ENCODE data around the gene SPESP1. TPM values are rescaled to one million over a fixed set of nuclear protein-coding genes. Genes with fewer than 3 reads are reported as not detected.

The SPESP1 gene
- total and polyA plus RNA-seq, 2 donors (not counting 1 experiment from before 2014, with no cell fraction given) = 4.6 to 6.4 TPM

GRCh38 chr15:68910816-68911215, 19.5 kb upstream of the SPESP1 start:
- Histone ChIP-seq H3K4me3 (replicated peaks in 1 of 4; ENCODE audit: control extremely low read depth in 1 of 4, insufficient read depth in 1 of 4, low read depth in 3 of 4, low read length in 4 of 4) (no peak overlapping the region), H3K79me2 (ENCODE audit: control insufficient read depth, insufficient read depth, low read length) (no peaks in the 10 kb centered on the region), H3K27ac (ENCODE audit: insufficient read depth, low read length) (no peak overlapping the region), H3K9me3 (ENCODE audit: control insufficient read depth, insufficient read depth, low read depth, low read length) (no peaks in the 10 kb centered on the region), H4K20me1 (ENCODE audit: control insufficient read depth, extremely low read depth, insufficient read depth, low read length) (no peaks in the 10 kb centered on the region), H3K9ac (ENCODE audit: insufficient read depth, low read length) (no peak overlapping the region), H3K4me2 (ENCODE audit: extremely low read depth, insufficient read depth, low read length) (no peak overlapping the region), H3K27me3 (ENCODE audit: control insufficient read depth, insufficient read depth, low read length) (no peaks in the 10 kb centered on the region), H3K36me3 (ENCODE audit: control insufficient read depth, insufficient read depth, low read length) (no peaks in the 10 kb centered on the region), H3K4me1 (ENCODE audit: control insufficient read depth, extremely low read depth, insufficient read depth, low read length) (no peaks in the 10 kb centered on the region), H2AFZ (ENCODE audit: low read length) (no peak overlapping the region)
- TF ChIP-seq, protein P1, sequence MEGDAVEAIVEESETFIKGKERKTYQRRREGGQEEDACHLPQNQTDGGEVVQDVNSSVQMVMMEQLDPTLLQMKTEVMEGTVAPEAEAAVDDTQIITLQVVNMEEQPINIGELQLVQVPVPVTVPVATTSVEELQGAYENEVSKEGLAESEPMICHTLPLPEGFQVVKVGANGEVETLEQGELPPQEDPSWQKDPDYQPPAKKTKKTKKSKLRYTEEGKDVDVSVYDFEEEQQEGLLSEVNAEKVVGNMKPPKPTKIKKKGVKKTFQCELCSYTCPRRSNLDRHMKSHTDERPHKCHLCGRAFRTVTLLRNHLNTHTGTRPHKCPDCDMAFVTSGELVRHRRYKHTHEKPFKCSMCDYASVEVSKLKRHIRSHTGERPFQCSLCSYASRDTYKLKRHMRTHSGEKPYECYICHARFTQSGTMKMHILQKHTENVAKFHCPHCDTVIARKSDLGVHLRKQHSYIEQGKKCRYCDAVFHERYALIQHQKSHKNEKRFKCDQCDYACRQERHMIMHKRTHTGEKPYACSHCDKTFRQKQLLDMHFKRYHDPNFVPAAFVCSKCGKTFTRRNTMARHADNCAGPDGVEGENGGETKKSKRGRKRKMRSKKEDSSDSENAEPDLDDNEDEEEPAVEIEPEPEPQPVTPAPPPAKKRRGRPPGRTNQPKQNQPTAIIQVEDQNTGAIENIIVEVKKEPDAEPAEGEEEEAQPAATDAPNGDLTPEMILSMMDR (conservative IDR thresholded peaks at IDR 0.05 in 1 of 2, IDR thresholded peaks at IDR 0.05 in 1 of 2; ENCODE audit: low read depth in 1 of 2, low read length in 2 of 2) = no peak
- no peak for TF ChIP-seq EZH2 (IDR thresholded peaks at IDR 0.05; ENCODE audit: low read length, missing control alignments)
- no peak for DNase-seq (ENCODE audit: low read depth in 2 of 2)

GRCh38 chr15:68921926-68922325, 8.4 kb upstream of the SPESP1 start:
- no peaks in the 10 kb centered on the region for H3K79me2 ChIP-seq (ENCODE audit: control insufficient read depth, insufficient read depth, low read length)
- H2AFZ ChIP-seq (ENCODE audit: low read length) = no peak overlapping the region
- no peak overlapping the region for H3K9ac ChIP-seq (ENCODE audit: insufficient read depth, low read length)
- peak in 1 of 2 donors; percentile 1 for DNase-seq (ENCODE audit: low read depth in 2 of 2)
- no peak overlapping the region for H3K27ac ChIP-seq (ENCODE audit: insufficient read depth, low read length)
- no peak for TF ChIP-seq EZH2 (IDR thresholded peaks at IDR 0.05; ENCODE audit: low read length, missing control alignments)
- TF ChIP-seq, protein P1 (conservative IDR thresholded peaks at IDR 0.05 in 1 of 2, IDR thresholded peaks at IDR 0.05 in 1 of 2; ENCODE audit: low read depth in 1 of 2, low read length in 2 of 2) = no peak
- no peaks in the 10 kb centered on the region for H3K4me1 ChIP-seq (ENCODE audit: control insufficient read depth, extremely low read depth, insufficient read depth, low read length)
- H3K4me2 ChIP-seq (ENCODE audit: extremely low read depth, insufficient read depth, low read length) = no peak overlapping the region
- H4K20me1 ChIP-seq (ENCODE audit: control insufficient read depth, extremely low read depth, insufficient read depth, low read length) = no peaks in the 10 kb centered on the region
- H3K27me3 ChIP-seq (ENCODE audit: control insufficient read depth, insufficient read depth, low read length) = peaks cover 2% of the 10 kb centered on the region
- no peak overlapping the region for H3K4me3 ChIP-seq (replicated peaks in 1 of 4; ENCODE audit: control extremely low read depth in 1 of 4, insufficient read depth in 1 of 4, low read depth in 3 of 4, low read length in 4 of 4)
- H3K36me3 ChIP-seq (ENCODE audit: control insufficient read depth, insufficient read depth, low read length) = no peaks in the 10 kb centered on the region
- no peaks in the 10 kb centered on the region for H3K9me3 ChIP-seq (ENCODE audit: control insufficient read depth, insufficient read depth, low read depth, low read length)

GRCh38 chr15:68924866-68925560, 5.3 kb upstream of the SPESP1 start:
- DNase-seq (ENCODE audit: low read depth in 2 of 2) = peak; percentile 63 to 77
- H4K20me1 ChIP-seq (ENCODE audit: control insufficient read depth, extremely low read depth, insufficient read depth, low read length) = no peaks in the 10 kb centered on the region
- H2AFZ ChIP-seq (ENCODE audit: low read length) = no peak overlapping the region
- no peak for TF ChIP-seq EZH2 (IDR thresholded peaks at IDR 0.05; ENCODE audit: low read length, missing control alignments)
- TF ChIP-seq, protein P1 (conservative IDR thresholded peaks at IDR 0.05 in 1 of 2, IDR thresholded peaks at IDR 0.05 in 1 of 2; ENCODE audit: low read depth in 1 of 2, low read length in 2 of 2) = peak; percentile 95 to 97
- H3K4me2 ChIP-seq (ENCODE audit: extremely low read depth, insufficient read depth, low read length) = no peak overlapping the region
- H3K4me3 ChIP-seq (replicated peaks in 1 of 4; ENCODE audit: control extremely low read depth in 1 of 4, insufficient read depth in 1 of 4, low read depth in 3 of 4, low read length in 4 of 4) = no peak overlapping the region
- H3K79me2 ChIP-seq (ENCODE audit: control insufficient read depth, insufficient read depth, low read length) = no peaks in the 10 kb centered on the region
- no peaks in the 10 kb centered on the region for H3K36me3 ChIP-seq (ENCODE audit: control insufficient read depth, insufficient read depth, low read length)
- no peaks in the 10 kb centered on the region for H3K4me1 ChIP-seq (ENCODE audit: control insufficient read depth, extremely low read depth, insufficient read depth, low read length)
- H3K9ac ChIP-seq (ENCODE audit: insufficient read depth, low read length) = no peak overlapping the region
- no peak overlapping the region for H3K27ac ChIP-seq (ENCODE audit: insufficient read depth, low read length)
- H3K27me3 ChIP-seq (ENCODE audit: control insufficient read depth, insufficient read depth, low read length) = peaks cover 2% of the 10 kb centered on the region
- no peaks in the 10 kb centered on the region for H3K9me3 ChIP-seq (ENCODE audit: control insufficient read depth, insufficient read depth, low read depth, low read length)
